Stimulated activated CD8-positive, alpha-beta memory T cell treated with anti-CD3 and anti-CD28 coated beads, Interleukin-4, amount 100 ng/mL, for 24 hours (primary cell): ENCODE measurements around the gene PSAP.
"Not testable (repeated sequence)": the region's sequence is repeated elsewhere in the genome, so short reads cannot be mapped to it uniquely, and the experiment has no call there.

Experiments used
- DNase-seq: peaks from one replicate; pipeline ENCODE4 v3.0.0-alpha.2; 2020; ENCODE audit warnings: low read depth

Gene PSAP

GRCh38 chr10:71850743-71851464 is at the start of gene PSAP:
TSS of gene PSAP (minus strand) at chr10:71851251. CDS start at chr10:71851221, 30 bp downstream.
- peak; percentile 99 for DNase-seq

DNA sequence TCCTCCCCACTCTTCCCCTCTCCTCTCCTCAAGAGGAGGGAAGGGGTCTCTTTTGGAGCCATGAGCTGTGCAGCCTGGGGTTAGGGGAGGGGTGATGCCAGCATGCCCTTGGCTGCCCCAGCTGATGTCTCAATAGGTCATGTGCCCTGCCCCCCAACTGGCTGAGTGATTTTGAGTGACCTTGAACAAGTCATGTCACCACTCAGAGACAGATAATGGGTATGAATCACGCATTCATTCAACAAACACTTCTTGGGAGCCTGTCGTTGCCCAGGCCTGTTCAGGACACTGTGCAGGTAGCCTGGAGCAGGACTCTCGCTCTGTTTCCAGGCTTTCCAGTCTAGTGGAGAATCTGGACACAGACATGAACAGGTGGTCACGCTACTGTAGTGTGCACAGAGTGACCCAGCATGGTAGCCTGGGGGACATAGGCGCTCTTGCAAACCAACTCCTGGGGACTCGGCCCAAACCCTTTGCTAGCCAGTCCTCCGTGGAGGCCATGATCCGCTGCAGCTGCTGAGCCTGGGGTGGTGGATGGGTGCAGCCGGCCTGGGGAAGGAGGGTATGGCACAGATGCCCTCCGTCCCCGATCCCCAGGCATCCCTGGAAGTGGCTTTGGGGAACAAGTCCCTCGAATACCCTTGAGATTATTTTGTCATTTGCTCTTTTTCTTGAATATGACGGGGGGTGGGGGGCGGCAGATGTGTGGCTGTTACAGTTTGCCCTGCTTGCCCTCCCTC is 49.6 kb upstream of the PSAP start:
- DNase-seq: no peak

DNA sequence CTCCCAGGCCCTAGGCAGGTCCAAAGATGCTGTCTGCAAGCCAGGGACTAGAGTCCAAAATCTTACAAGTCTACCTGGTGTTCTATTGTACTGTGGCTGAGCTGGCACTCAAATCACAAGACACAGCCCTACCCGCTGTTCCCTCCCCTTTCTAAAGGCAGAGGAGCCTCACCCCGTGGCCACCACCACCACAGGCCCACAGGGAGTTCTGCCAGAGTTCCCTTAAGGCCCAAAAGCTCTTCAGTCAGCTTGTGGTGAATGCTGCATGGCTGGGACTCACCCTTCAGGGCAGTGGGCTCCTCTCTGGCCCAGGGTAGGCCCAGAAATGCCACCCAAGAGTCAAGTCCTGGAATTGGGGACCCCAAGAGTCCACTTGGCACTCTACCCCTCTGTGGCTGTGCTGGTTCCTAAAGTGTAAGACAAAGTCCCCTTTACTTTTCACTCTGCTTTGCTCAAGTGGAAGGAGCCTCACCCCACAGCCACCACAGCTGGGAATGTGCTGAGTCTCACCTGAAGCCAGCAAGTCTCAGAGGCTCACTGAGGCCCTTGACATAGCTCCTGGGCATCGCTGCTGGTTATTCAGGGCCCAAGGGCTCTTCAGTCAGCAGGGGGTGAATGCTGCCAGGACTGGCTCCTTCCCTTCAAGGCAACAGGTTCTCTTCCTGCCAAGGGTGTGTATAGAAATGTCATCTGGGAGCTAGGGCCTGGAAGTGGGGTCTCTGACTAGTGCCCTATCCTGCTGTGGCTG is 48.8 kb upstream of the PSAP start:
- DNase-seq: no peak

DNA sequence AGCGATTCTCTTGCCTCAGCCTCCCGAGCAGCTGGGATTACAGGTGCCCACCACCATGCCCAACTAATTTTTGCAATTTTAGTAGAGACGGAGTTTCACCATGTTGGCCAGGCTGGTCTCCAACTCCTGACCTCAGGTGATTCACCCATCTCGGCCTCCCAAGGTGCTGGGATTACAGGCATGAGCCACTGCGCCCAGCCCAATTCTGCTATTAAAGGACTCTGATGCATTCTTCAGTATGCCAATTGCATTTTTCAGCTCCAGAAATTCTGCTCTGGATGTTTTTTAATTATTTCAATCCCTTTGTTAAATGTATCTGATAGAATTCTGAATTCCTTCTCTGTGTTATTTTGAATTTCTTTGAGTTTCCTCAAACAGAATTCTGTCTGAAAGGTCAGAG is 47.3 kb upstream of the PSAP start:
- DNase-seq: not testable (repeated sequence)

GRCh38 chr10:71893920-71894319 is 42.9 kb upstream of the PSAP start:
- DNase-seq: no peak

- DNase-seq: no peak
Measured at GRCh38 chr10:71893258-71893815, 42.3 kb upstream of the PSAP start.

DNA sequence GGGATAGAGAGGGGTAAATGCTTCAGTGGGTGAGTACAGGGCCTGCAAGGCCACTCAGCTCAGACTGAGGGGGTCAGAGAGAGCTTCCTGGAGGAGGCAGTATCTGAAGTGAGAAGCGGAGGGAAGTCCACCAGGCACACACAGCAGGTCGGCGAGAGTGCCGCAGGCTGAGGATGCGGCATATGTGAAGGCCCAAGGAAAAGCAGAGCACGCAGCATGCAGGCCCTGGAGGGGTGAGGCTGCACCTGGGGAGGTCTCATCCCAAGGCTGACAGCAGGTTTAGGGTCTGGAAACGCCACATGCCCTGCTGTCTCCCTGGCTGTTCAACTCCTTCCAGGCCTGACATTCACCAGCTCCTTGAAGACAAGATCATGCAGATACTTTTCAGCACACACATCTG is 40.4 kb upstream of the PSAP start:
- no peak for DNase-seq

DNA sequence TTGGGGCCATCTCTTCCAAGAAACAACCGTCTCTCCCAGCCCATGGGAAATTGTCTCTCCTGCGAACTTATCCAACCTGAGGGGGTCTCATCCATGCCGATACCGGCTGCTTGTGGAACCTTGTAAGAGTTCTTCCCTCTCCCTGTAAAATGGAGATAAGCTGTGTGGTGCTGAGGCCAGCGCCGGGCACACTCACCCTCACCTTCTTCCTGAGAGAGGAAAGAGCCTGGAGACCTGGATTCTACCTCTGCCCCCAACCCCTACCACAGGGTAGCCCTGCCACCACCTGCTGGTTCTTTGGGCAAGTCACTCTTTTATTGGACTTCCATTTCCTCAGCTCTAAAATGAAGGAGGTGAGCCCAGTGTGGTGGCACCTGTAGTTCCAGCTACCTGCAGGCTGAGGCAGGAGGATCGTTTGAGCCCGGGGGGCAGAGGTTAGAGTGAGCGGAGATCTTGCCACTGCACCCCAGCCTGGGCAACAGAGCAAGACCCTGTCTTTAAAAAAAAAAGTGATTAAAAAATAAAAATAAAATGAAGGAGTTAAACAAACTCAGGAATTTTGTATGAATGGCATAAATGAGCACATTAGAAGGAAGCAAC is 38.4 kb upstream of the PSAP start:
- no peak for DNase-seq

GRCh38 chr10:71888623-71889387 is 37.8 kb upstream of the PSAP start:
- DNase-seq: peak; percentile 42

DNA sequence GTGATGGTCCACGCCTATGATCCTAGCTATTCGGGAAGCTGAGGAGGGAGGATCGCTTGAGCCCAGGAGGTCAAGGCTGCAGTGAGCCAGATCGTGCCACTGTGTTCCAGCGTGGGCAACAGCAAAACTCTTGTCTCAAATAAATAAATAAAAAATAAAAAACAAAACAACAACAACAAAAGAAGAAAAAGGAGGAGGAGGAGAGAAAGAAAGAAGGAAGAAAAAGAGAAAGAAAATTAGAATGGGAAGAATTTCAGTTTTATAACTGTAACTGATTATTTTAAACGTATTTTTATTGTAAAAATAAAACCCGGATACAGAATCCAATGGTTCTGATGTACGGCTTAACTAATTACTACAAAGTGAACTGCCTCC is 37.2 kb upstream of the PSAP start:
- no peak for DNase-seq

DNA sequence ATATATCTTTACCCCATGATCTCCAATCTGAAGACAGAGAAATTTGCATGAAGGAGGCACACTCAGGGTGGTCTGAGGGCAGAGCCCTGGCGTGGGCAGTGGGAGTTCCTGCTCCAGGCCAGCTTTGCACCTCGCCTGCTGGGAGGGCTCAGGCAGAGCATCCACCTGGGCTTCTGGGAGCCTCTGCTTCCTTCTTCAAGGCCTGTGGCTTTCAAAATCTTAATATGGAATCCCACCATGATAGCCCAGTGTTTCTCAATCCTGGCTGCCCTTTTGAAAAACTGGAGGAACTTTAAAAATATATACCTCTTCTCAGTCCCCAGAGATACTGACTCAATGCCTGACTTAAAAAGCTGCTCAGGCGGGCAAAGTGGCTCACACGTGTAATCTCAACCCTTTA is 36.7 kb upstream of the PSAP start:
- DNase-seq: no peak

DNA sequence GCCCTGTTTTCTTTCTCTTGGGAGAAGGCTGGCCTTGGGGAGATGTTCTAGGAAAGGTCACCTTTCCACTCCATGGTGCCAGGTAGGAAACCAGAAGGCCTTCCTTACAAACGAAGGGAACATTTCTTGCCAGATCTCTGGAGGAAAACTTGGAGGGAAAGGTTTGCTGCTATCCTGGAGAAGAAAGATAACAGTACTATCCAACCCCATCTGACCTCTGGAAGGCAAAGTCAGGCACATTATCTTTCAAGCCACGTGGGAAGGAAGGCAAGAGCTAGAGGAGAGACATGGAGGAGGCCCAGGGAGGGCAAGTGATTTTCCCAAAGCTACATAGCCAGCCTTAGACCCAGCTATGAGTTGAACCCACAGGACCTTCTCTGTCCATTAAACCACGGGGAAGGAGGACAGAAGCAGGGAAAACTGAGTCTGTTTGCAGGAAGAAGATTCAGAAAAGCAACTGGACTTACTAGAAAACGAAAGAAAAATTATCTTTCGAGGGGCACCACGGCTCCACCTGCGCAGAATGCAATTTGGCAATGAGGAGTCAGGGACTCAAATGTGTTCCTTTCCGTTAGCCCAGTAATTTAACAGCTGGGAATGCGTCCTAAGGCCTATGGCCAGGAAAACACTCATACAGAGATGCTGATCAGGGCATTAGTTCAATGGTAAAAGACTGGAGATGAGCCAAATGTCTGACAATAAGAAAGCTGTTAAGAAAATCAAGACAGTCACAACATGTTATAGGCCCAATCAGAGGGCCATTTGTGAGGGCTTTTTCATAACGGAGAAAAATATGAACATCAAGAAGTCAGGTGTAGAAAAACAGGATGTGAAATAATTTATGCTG is 32.0 kb upstream of the PSAP start:
- no peak for DNase-seq

GRCh38 chr10:71881647-71882355 is 30.8 kb upstream of the PSAP start:
- no peak for DNase-seq

- not testable (repeated sequence) for DNase-seq
Measured at GRCh38 chr10:71881307-71881624, 30.2 kb upstream of the PSAP start.

GRCh38 chr10:71880425-71881306 is 29.6 kb upstream of the PSAP start:
- no peak for DNase-seq

DNA sequence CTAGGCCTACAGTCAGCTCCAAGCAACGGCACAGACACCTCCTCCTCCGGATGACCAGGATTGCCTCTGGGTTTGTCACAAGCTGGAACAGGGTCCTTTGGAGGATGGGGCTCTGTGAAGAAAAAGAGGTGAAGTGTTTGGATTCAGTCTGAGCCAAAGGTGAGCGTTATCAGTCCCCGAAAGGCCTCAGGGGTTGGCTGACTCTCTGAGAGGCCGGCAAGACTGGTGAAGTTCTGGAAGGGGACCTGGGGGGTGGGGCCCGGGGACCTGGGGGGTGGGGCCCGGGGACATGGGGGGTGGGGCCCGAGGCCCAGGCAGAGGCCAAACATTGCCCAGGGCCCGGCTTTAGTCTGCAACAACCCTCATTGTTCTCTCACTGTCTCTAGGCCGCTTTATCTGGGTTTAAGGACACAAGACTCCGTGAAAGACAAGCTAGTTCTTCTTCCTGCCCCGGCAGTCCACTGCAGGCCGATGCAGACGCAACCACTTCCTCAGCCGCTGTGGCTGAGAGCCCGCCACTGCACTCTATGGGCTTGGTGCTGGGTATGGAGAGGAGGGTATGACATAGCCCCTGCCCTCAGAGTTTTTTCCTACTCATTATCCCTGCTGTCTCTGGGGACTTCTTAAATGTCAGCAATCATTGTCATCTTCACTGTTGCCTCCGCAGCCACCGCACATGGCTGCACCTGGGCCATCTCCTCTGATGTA is 27.4 kb upstream of the PSAP start:
- no peak for DNase-seq

DNA sequence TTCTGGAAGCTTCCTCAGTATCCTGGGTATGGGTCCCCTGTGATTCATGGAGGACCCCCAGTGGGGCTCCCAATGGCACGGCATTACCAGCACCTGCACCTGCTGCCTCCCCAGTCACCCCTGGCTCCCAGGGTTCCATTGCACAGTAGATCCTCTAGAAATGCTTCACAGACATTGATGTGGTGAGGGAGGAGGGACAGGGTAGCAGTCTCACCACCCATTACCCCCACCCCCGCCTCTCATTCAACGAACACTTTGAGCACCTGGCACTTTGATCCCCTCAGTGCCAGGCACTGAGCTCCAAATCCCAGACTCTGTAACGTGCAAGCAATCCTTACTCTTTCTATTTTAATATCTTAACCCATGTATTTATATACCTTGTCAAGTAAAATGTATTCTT is 26.8 kb upstream of the PSAP start:
- DNase-seq: no peak

GRCh38 chr10:71874680-71875354 is 23.8 kb upstream of the PSAP start:
- DNase-seq: not testable (repeated sequence)
